ENCODE data around the gene P2RY11. TPM values are rescaled to one million over a fixed set of nuclear protein-coding genes. Genes with fewer than 3 reads are reported as not detected.

Gene P2RY11, protein sequence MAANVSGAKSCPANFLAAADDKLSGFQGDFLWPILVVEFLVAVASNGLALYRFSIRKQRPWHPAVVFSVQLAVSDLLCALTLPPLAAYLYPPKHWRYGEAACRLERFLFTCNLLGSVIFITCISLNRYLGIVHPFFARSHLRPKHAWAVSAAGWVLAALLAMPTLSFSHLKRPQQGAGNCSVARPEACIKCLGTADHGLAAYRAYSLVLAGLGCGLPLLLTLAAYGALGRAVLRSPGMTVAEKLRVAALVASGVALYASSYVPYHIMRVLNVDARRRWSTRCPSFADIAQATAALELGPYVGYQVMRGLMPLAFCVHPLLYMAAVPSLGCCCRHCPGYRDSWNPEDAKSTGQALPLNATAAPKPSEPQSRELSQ
- 2.1 TPM for total RNA-seq

DNA sequence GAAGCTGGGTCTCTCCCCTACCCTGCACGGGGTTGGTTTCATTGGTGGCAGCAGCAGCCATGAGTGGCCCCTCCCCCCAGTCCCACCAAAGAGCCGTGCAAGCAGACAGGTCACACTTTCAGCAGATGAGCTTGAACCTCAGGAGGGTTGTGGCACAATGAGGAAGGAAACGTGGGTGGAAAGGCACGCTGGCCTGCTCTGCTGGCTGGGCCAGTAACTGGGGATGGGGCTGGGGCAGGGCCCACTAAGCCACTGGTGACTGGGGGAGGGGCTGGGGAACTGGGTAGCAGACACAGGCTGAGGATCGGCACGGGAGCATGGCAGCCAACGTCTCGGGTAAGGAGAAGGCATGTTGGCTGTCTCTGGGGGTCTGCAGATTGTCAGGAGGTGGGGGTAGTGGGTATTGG, at the start of gene P2RY11:
P2RY11 (plus strand) TSS at position 289 of the 407 bp plus-strand sequence; CDS start at position 318, 29 bp downstream.
- DNase-seq, result no peak

DNA sequence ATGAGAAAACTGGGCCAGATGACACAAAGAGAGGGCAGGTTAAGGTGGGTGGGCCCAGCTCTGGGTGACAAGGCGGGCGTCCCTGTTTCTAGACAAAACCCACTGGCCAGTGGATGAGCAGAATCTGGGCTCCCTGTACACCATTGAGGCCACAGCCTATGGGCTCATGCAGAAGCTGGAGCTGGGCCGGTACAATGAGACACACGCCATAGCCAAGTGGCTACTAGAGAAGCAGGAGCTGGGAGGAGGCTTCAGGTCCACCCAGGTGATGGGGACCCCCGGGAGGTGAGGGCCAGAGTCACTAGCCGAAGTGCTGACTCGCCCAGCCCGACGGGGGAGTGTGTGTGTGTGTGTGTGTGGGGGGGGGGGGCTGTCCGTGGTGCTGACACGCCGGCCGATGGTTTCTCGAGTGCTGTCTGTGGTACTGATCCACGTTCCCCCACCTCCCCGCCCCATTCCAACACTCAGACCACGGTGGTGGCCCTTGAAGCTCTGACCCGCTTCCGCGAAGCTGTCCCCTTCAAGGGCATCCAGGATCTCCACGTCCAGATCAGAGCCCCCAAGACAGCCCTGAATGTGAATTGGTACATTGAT, 49.7 kb upstream of the P2RY11 start:
- DNase-seq, result no peak

DNA sequence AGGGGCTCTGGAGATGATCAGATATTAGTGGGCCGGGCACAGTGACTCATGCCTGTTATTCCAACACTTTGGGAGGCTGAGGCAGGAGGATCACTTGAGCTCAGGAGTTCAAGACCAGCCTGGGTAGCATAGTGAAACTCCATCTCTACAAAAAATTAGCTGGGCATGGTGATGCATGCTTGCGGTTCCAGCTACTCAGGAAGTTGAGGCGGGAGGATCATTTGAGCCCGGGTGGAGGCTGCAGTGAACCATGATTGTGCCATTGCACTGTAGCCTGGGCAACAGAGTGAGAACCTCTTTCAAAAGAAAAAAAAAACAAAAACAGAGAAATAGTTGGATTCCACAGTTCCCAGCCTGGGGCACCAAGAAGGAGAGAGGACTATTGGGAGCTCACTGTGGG, 43.3 kb upstream of the P2RY11 start:
- no peak for DNase-seq

DNA sequence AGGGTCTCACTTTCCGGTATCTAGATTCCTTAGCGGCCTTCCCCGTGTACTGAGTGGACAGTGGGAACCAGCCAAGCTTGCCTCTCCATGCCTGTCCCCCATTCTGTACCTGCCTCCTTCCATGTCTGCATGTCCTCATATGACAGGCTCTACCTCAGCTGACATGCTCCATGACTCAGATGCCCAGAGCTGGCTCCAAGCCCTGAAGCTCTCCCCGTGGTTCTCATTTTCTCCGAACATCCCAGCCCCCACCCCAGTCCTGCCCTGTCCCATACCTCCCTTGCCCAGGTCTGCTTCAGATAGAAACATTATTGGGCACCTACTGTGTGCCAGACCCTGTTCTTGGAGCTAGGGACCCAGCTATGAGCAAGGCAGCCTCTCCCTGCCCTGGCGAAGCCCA, 42.4 kb upstream of the P2RY11 start:
- DNase-seq, result no peak

DNA sequence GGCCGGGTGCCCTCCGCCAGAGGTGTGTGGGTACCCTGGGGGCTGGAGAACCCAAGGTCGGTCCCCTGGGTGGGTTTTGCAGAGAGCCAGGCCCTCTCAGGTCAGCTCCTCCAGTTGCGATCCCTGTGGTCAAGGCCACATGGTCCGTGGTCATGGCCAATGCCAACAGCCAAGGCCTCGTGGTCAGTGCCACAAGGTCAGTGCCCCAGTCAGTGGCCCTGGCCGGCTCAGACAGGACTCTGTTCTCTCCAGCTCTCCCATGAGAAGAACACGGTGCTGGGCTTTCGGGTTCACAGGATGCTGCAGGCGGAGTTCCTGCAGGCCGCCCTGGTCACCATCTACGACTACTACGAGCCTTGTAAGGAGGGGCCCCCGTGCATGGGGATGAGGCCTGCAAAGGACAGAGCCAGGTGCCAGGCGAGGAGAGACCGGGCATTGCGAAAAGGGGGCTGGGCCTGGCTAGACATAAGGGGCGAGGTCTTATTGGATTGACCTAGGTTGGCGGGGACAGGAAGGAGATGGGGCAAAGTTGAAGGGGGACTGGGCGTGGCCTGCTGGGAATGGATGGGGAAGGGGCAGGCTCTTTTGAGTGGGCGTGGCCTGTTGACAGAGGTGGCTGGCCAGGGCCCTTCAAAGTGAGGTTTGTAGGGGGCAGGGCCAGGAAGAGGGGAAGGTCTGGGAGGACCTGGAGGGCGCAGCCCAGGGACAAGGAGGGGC, 40.6 kb upstream of the P2RY11 start:
- DNase-seq, result no peak

DNA sequence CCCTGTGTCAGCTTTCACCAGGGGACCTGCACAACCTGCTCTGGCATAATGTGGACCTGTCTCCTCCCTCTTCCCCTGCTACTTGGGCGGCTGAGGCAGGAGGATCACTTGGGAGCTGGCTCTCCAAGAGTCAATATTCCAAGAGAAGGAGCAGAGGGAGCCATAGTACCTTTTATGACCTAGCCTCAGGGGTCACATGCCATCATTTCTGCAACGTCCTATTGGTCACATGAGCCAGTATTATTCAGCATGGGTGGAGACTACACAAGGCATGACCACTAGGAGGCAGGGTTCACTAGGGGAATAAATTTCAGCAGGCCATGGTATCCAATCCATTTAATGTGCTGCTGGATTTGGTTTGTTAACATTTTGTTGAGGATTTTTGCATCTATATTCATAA, 37.3 kb upstream of the P2RY11 start:
- no peak for DNase-seq

DNA sequence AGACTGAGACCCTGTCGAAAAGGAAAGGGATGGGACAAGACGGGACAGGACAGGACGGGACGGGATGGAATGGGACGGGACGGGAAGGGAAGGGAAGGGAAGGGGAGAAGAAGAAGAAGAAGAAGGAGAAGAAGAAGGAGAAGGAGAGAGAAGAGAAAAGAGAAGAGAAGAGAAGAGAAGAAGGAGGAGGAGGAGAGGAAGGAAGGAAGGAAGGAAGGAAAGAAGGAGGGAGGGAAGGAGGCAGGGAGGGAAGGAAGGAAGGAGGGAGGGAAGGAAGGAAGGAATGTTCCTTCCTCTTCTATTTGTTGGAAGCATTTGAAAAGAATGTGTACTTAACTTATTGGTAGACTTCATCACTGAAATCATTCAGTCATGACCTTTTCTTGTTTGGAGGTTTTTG, 35.0 kb upstream of the P2RY11 start:
- DNase-seq, result no peak

DNA sequence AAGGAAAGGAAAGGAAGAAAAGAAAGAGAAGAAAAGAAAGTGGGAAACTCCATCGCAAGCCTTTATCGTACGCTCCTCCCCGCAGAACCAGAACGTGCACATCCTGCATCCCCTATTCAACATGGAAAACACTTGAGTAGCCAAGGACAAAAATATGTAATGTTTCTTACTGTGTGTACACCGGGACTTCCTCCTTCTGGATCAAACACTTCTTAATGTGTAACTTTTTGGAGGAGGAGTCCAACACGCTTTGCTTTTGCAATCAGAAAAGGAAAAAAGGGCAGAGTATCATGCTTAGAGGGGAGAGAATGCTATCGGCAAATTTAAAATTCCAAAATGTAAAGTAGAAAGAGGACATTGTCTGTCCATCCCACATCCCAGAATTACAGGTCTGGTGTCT, 33.2 kb upstream of the P2RY11 start:
- no peak for DNase-seq

DNA sequence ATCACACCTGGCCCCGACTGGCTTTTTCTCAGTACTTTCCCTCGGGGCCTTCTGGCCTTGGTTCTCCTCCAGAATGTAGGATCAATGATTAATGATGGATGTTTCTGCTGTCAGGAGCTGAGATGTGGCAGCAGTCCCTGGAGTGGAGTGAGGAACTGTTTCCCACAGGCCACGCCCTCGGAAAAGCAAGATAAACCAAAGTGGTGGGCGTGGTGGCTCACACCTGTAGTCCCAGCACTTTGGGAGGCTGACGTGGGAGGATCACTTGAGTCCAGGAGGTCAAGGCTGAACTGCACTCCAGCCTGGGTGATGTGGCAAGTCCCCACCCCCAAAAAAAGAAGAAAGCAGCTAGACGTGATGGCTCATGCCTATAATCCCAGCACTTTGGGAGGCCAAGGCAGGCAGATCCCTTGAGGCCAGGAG, 32.5 kb upstream of the P2RY11 start:
- no peak for DNase-seq

DNA sequence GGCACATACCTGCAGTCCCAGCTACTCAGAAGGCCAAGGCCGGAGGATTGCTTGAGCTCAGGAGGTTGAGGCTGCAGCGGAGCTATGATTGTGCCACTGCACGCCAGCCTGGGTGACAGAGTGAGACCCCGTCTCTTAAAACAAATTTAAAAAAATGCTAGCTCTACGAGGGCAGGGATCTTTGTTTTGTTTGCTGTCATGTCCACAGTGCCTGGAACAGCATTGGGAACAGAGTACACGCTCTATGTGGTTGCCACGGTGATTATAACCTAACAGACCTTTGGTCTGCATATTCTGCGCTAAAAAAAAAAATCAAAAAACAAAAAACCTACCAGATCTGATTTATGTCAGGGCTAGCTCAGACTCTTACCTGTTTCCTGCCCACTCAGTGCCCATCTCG, 27.6 kb upstream of the P2RY11 start:
- DNase-seq, result no peak

DNA sequence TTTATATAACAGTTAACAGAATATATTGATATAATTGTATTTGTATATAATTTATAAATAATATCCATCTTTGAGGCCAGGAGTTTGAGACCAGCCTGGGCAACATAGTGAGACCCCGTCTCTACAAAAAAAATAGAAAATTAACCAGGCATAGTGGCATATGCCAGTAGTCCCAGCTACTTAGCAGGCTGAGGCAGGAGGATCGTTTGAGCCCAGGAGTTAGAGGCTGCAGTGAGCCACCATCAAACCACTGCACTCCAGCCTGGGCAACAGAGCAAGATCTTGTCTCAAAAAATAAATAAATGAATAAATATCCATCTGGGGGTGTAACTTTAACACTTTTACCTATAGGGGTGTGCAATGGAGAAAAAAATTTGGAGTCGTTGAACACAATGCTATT, 26.7 kb upstream of the P2RY11 start:
- DNase-seq, result no peak

DNA sequence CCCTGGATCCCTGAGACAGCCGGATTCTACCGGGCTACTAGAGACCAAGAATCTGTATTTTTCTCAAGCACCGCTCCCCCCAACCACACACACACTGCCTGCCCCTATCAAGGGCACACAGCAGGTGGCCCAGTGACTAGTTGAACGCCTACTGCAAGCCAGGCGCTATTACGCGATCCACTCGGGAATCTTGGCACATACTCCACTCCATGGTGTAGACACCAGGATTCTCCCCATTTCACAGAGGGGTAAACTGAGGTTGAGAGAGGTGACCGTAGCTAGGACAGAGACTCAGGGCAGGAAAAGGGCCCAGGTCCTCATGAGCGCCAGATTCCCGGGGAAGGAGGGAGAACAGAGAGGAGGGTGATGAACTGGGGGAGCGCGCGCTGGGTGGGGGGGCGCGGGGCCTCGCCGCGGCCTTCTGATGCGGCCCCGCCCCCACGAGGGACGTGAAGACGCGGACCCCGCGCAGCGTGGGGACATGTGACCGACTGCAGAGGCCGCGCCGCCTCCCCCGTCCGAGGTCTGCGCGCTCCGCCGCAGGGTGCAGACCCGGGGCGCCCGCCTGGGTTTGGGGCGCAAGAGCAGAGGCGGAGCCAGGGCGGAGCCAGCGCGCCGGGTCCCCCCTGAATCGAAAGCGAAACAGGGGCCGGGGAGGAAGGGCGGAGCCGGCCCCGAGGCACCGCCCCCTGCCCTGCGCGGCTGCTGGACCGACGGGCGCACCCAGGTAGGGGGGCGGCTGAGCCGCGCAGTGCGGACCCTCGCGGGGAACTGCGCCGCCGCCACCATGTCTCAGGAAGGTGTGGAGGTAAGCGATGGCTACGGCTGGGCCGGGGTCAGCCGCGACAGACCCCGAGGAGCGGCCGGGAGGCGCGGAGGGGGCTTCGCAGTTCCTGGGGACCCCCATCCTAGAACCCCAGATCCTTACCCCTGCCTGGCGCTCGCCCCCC, 25.6 kb upstream of the P2RY11 start, which contains the start of gene SHFL:
SHFL (plus strand) TSS at position 677 of the 950 bp plus-strand sequence; CDS start at position 788, 111 bp downstream.
- peak; percentile 78 for DNase-seq

DNA sequence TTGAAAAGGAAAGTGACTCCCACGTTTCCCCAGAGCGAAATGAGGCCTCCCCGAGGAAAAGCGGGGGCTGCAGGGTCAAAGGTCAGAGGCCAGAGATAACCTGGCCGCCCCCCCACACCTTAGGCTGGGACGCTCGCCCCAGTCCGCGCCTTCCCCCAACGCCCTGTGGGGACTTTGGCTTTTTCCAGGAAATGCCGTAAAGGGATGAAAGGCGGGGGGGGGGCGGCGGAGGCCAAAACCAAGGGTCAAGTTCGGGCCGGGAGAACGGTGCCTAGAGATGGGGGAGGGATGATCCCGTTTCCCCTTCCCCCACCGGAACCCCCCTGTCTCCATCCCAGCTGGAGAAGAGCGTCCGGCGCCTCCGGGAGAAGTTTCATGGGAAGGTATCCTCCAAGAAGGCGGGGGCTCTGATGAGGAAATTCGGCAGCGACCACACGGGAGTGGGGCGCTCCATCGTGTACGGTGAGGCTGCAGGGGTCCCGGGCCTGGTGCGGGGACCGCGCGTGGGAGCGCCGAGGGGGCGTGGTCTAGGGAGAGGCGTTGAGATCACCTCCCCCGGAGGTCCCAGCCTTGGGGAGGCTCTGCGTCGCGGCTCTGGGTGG, 24.8 kb upstream of the P2RY11 start:
- peak; percentile 18 for DNase-seq

DNA sequence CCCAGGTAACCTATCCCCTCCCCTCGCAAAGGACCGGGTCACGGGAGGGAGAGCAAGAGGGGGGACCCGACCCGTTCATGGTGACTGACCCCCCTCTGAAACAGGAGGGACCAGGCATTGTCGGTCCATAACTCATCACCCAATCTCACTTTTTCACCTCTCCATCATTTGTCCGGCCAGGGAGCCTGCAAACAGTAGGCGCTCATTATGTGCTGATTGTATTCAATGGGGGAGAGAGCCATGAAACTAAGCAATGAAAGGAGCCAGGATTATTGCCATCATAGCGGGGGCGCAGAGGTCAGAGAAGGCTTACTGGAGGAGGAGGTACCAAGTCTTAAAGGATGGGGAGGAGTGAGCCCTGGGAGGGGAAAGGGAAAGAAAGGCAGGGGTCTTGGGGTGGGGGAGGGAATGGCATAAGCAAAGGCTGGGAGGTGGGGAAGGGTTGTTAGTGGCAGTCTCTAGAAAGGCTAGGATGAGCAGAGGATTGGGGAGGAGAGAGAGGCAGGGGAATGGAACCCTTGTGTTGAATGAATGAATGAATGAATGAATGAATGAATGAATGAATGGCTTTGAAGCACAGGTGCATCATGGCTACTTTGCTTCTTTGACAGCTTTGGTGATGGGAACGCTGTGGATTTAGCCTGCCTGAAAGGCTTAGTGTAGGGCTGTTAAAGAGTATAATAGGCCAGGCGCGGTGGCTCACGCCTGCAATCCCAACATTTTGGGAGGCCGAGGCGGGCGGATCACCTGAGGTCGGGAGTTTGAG, 24.0 kb upstream of the P2RY11 start:
- DNase-seq, result no peak

DNA sequence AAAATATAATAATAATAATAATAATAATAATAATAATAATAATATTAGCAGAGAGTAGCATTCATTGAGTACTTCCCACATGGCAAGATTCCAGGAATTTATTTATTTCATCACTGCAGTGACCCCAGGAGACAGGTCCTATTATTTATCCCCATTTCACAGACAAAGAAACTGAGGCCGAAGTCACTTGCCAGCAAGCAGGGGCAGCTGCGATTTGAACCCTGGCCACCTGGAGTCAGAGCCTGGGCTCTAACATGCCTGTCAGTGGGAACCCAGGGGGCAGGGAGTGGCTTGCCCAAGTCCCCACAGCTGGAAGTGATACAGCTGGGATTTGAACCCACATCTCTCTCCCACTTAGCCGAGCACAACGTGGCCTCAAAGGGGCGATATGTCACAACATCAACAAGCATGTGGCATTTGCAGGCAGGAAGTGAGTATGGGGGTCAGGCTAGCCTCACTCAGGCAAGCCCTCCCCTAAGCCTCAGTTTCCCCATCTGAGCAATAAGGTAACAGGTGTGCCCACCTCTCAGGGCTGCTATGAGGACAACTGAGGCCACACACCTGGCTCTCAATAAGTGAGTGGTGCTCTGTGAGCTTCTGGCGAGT, 22.4 kb upstream of the P2RY11 start:
- DNase-seq, result no peak

DNA sequence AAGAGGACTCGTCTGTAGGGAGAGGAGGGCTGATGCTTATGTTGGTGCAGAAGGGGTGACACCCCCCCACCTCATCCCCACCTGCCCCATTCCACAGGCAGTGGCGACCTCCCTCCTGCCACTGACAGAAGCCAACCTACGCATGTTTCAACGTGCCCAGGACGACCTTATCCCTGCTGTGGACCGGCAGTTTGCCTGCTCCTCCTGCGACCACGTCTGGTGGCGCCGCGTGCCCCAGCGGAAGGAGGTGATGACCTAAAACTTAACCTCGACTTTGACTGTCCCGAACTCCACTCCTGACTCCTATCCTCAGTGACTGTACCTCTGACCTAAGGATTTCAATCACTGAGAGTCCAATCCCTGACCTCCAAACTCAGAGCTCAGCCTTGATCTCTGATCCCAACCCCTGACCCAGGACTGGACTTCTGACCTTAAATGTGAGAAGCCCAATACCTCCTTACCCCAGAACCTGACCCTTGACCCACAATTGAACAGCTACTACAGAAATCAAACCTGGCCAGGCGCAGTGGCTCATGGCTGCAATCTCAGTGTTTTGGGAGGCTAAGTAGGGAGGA, 21.6 kb upstream of the P2RY11 start:
- no peak for DNase-seq

DNA sequence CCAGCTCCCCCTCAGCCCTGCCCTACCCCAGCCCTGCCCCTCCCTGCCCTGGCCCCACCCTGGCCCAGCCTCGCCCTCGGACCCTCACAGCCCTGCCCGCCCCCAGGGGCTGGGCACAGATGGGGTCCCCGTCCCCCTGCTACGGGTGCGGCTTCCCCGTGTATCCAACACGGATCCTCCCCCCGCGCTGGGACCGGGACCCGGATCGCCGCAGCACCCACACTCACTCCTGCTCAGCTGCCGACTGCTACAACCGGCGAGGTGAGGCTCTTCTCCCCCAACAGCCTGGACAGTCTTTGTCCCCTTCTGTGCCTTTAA, 20.2 kb upstream of the P2RY11 start:
- DNase-seq, result no peak

DNA sequence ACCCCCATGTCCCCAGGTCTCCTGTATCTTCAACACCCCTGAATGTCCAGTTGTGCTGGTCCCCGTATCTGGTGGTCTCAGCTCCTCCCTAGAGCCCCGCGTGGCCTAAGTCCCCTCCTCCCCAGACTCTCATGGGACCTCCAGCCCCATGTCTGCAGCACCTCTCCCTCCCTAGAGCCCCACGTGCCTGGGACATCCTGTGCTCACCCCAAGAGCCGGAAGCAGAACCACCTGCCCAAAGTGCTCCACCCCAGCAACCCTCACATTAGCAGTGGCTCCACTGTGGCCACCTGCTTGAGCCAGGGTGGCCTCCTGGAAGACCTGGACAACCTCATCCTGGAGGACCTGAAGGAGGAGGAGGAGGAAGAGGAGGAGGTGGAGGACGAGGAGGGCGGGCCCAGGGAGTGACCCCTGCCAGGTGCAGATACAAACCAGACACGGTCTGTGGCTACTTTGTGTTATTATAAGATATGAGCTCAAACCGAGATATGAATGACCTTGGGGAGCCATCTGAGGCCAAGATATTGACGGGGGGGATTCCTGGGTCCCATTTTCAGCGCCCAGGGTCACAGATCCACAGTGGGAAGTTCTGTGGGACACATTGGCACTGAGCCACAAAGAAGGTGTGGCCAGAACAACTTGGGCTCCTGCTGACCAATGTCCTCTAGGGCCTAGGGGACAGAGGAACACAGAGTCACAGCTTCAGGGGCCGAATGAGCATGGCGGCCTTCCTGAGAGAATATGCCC, 19.4 kb upstream of the P2RY11 start:
- DNase-seq, result no peak

DNA sequence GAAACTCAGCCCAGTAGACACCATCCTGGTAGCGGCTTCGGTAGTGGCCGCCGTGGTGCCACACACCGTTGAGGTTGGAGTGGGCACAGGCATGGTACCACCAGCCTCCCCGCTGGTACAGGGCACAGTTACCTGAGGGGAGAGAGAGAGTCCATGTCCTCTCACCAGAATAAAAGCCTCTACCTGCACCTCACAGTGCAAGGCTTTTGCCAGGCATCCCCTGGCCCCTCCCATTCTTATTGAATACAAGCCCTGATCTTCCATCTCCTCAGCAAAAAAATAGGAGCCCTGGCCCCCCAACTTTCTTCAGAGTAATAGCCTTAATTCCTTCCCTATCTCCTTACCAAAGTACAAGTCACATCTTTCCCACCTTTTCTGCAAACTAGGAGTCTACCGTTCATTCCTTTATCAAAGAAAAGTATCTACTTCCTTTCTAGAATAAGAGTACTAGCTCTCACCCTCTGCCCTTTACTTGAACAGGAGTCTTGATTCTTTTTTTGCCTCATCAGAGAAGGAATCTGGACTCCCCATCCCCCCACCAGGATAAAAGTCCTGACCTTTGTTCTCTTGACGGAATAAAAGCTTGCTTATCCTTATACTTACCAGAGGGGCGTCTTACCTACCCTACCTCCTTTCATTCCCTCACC, 18.7 kb upstream of the P2RY11 start:
- no peak for DNase-seq
